Epithelial cell of prostate (primary cell): Measurements from ENCODE around the gene IQSEC3.
"Not testable (repeated sequence)": the region's sequence is repeated elsewhere in the genome, so short reads cannot be mapped to it uniquely, and the experiment has no call there.

Experiments used
- DNase-seq: peaks from one replicate; pipeline ENCODE4 v3.0.0-alpha.2; 2011; ENCODE audit warnings: low read depth, low spot score
- H3K27ac ChIP-seq: fragments of 450-650 bp; 2 replicates; pipeline ENCODE4 v1.5.1; 2017; ENCODE audit warnings: mild to moderate bottlenecking

Gene IQSEC3

GRCh38 chr12:172732-173161 is 106.2 kb downstream of the IQSEC3 start:
- H3K27ac ChIP-seq = no peak overlapping the region
- no peak for DNase-seq

- H3K27ac ChIP-seq = no peak overlapping the region
Observed at GRCh38 chr12:174124-174523, 107.6 kb downstream of the IQSEC3 start.

GRCh38 chr12:174596-174995 is 108.0 kb downstream of the IQSEC3 start:
- no peak for DNase-seq
- H3K27ac ChIP-seq = no peak overlapping the region

More at GRCh38 chr12:174124-174523, 107.6 kb downstream of the IQSEC3 start:
- no peak for DNase-seq

- H3K27ac ChIP-seq = no peak overlapping the region
- DNase-seq = no peak
Observed at GRCh38 chr12:175250-175649, 108.7 kb downstream of the IQSEC3 start.

GRCh38 chr12:175759-176158 is 109.2 kb downstream of the IQSEC3 start:
- H3K27ac ChIP-seq = no peak overlapping the region
- DNase-seq = no peak

GRCh38 chr12:176321-177181 is 110.0 kb downstream of the IQSEC3 start:
- no peak for DNase-seq
- no peak overlapping the region for H3K27ac ChIP-seq

- no peak overlapping the region for H3K27ac ChIP-seq
- no peak for DNase-seq
Observed at GRCh38 chr12:177336-177979, 110.9 kb downstream of the IQSEC3 start.

- no peak overlapping the region for H3K27ac ChIP-seq
- no peak for DNase-seq
Observed at GRCh38 chr12:177980-178828, 111.6 kb downstream of the IQSEC3 start.

- DNase-seq = no peak
- no peak overlapping the region for H3K27ac ChIP-seq
Observed at GRCh38 chr12:178829-179109, 112.2 kb downstream of the IQSEC3 start.

- H3K27ac ChIP-seq = no peak overlapping the region
- DNase-seq = no peak
Observed at GRCh38 chr12:179131-179884, 112.7 kb downstream of the IQSEC3 start.

- no peak for DNase-seq
- no peak overlapping the region for H3K27ac ChIP-seq
Observed at GRCh38 chr12:179885-180284, 113.3 kb downstream of the IQSEC3 start.

GRCh38 chr12:180445-180844 is 113.9 kb downstream of the IQSEC3 start:
- no peak for DNase-seq
- no peak overlapping the region for H3K27ac ChIP-seq

- H3K27ac ChIP-seq = no peak overlapping the region
- DNase-seq = no peak
Observed at GRCh38 chr12:181921-182320, 115.4 kb downstream of the IQSEC3 start.

GRCh38 chr12:182381-182892 is 115.9 kb downstream of the IQSEC3 start:
- peak; percentile 50 for DNase-seq
- H3K27ac ChIP-seq = no peak overlapping the region

GRCh38 chr12:184811-185575 is 118.4 kb downstream of the IQSEC3 start:
- DNase-seq = no peak
- no peak overlapping the region for H3K27ac ChIP-seq

GRCh38 chr12:185576-185955 is 119.0 kb downstream of the IQSEC3 start:
- no peak for DNase-seq
- H3K27ac ChIP-seq = no peak overlapping the region

- no peak overlapping the region for H3K27ac ChIP-seq
- DNase-seq = no peak
Observed at GRCh38 chr12:186006-186625, 119.5 kb downstream of the IQSEC3 start.

- DNase-seq, H3K27ac ChIP-seq: not testable (repeated sequence)
Observed at GRCh38 chr12:187986-188909, 121.7 kb downstream of the IQSEC3 start.
